A673 (cell line): ENCODE results near the gene PYHIN1. TPM values are rescaled to one million over a fixed set of nuclear protein-coding genes. Genes with fewer than 3 reads are reported as not detected.

Experiments
- BruUV-seq: library from RNA; stranded (reverse); fragments of 400-500 nt; replicated peaks from 2 replicates; lab custom pipeline; 2021; lab: Mats Ljungman, UMichigan
- CTCF ChIA-PET: fragments of 300-600 bp; sonication (Branson Sonifier 250); formaldehyde crosslinking; loops from one replicate; lab custom pipeline; 2022; ENCODE audit warnings: antibody characterized with exemption; lab: Charles Lee
- POLR2A ChIA-PET: fragments of 300-600 bp; sonication (Branson Sonifier 250); formaldehyde crosslinking; loops from one replicate; lab custom pipeline; 2022; ENCODE audit warnings: antibody characterized with exemption; ENCODE audit not compliant: low non-redundant PET; lab: Charles Lee
- DNase-seq: peaks from one replicate; pipeline ENCODE4 v3.0.0-alpha.2; 2015; ENCODE audit warnings: low spot score
- H3K27ac ChIP-seq: fragments of 200-600 bp; sonication (generic); 2 replicates; pipeline ENCODE4 v1.5.1; 2016; ENCODE audit warnings: mixed run types, low read depth, mild to moderate bottlenecking, mixed read lengths, antibody characterized with exemption, low read length; ENCODE audit not compliant: poor library complexity, severe bottlenecking
- H3K27me3 ChIP-seq: fragments of 200-600 bp; sonication (generic); replicated peaks from 2 replicates; pipeline ENCODE4 v1.6.1; 2017; ENCODE audit warnings: mixed run types, low read depth, mild to moderate bottlenecking, mixed read lengths, antibody characterized with exemption, low read length; ENCODE audit not compliant: insufficient read depth, poor library complexity
- H3K36me3 ChIP-seq: fragments of 200-600 bp; sonication (generic); 2 replicates; pipeline ENCODE4 v1.6.1; 2016; ENCODE audit warnings: mixed run types, mild to moderate bottlenecking, mixed read lengths, antibody characterized with exemption, low read length; ENCODE audit not compliant: insufficient read depth, poor library complexity, severe bottlenecking
- H3K4me1 ChIP-seq: fragments of 200-600 bp; sonication (generic); 2 replicates; pipeline ENCODE4 v1.6.1; 2017; ENCODE audit warnings: mixed run types, mild to moderate bottlenecking, mixed read lengths, antibody characterized with exemption, low read length; ENCODE audit not compliant: insufficient read depth, poor library complexity, severe bottlenecking
- H3K4me3 ChIP-seq: fragments of 200-600 bp; sonication (generic); 2 replicates; pipeline ENCODE4 v1.5.1; 2016; ENCODE audit warnings: low read depth, mixed run types, mild to moderate bottlenecking, mixed read lengths, low read length; ENCODE audit not compliant: poor library complexity, severe bottlenecking
- H3K9me3 ChIP-seq: fragments of 200-600 bp; sonication (generic); 2 replicates; pipeline ENCODE4 v1.6.1; 2016; ENCODE audit warnings: mixed run types, low read depth, mild to moderate bottlenecking, mixed read lengths, antibody characterized with exemption, low read length; ENCODE audit not compliant: poor library complexity, severe bottlenecking
- EZH2 ChIP-seq: fragments of 200-600 bp; sonication (generic); IDR thresholded peaks from 2 replicates; pipeline ENCODE4 v1.6.1; 2017; ENCODE audit warnings: borderline replicate concordance, low read depth, mild to moderate bottlenecking, mixed read lengths, antibody characterized with exemption, low read length; ENCODE audit not compliant: poor library complexity, severe bottlenecking
- intact Hi-C: fragments of 100-400 bp; cut with micrococcal nuclease; formaldehyde crosslinking; loops from one replicate; pipeline ENCODE4 v1.10.0; 2022; ENCODE audit not compliant: unreplicated experiment
- total RNA-seq: library from RNA; stranded (reverse); gene quantifications from 2 replicates; pipeline ENCODE4 v1.2.3, GENCODE V29; 2021
- TF ChIP-seq, protein P1 (sequence below): fragments of 300-800, 200-600 bp; sonication (generic); conservative IDR thresholded peaks from 2 replicates; pipeline ENCODE4 v1.5.1; 2017; ENCODE audit warnings: low read depth, mild to moderate bottlenecking, antibody characterized with exemption, low read length, moderate library complexity, mixed read lengths

PYHIN1 gene
- total RNA-seq, 1 experiment from 2014 or later = not detected

DNA sequence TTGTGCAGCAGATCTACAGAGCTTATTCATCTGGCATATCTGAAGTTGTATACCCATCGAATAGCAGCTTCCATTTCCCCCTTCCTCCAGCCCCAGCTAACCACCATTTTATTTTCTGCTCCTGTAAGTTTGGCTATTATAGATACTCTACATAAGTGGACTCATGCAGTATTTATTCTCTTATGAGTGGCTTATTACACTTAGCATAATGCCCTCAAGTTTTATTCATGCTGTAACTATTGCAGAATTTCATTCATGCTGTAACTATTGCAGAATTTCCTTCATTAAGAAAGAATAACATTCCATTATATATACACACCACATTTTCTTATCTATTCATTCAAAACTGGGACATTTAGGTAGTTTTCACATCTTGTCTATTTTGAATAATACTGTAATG is 47.9 kb downstream of the PYHIN1 start:
- H3K4me1 ChIP-seq = no peaks in the 10 kb centered on the region
- intact Hi-C loops = no loop called here
- H3K27ac ChIP-seq = no peak overlapping the region
- peaks cover 22% of the 10 kb centered on the region for H3K27me3 ChIP-seq
- no peak overlapping the region for H3K4me3 ChIP-seq
- POLR2A ChIA-PET = no interaction called here
- DNase-seq = no peak
- no peak for TF ChIP-seq EZH2
- TF ChIP-seq, protein P1, sequence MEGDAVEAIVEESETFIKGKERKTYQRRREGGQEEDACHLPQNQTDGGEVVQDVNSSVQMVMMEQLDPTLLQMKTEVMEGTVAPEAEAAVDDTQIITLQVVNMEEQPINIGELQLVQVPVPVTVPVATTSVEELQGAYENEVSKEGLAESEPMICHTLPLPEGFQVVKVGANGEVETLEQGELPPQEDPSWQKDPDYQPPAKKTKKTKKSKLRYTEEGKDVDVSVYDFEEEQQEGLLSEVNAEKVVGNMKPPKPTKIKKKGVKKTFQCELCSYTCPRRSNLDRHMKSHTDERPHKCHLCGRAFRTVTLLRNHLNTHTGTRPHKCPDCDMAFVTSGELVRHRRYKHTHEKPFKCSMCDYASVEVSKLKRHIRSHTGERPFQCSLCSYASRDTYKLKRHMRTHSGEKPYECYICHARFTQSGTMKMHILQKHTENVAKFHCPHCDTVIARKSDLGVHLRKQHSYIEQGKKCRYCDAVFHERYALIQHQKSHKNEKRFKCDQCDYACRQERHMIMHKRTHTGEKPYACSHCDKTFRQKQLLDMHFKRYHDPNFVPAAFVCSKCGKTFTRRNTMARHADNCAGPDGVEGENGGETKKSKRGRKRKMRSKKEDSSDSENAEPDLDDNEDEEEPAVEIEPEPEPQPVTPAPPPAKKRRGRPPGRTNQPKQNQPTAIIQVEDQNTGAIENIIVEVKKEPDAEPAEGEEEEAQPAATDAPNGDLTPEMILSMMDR = no peak
- CTCF ChIA-PET = no interaction called here
- no TSS peak for BruUV-seq
- H3K9me3 ChIP-seq = no peaks in the 10 kb centered on the region
- H3K36me3 ChIP-seq = no peaks in the 10 kb centered on the region

- Histone ChIP-seq H3K9me3 (no peaks in the 10 kb centered on the region), H3K27me3 (peaks cover 2% of the 10 kb centered on the region), H3K36me3 (no peaks in the 10 kb centered on the region), H3K4me3 (no peak overlapping the region), H3K27ac (no peak overlapping the region), H3K4me1 (no peaks in the 10 kb centered on the region)
- TF ChIP-seq EZH2 = no peak
- TF ChIP-seq, protein P1 = no peak
- intact Hi-C loops = no loop called here
- ChIA-PET CTCF (no interaction called here), POLR2A (no interaction called here)
- BruUV-seq = no TSS peak
- DNase-seq = no peak
Measured at GRCh38 chr1:158983235-158983634, 51.9 kb downstream of the PYHIN1 start.

GRCh38 chr1:158984386-158984785 is 53.0 kb downstream of the PYHIN1 start:
- Histone ChIP-seq H3K4me3 (no peak overlapping the region), H3K36me3 (no peaks in the 10 kb centered on the region), H3K27ac (no peak overlapping the region), H3K9me3 (no peaks in the 10 kb centered on the region), H3K27me3 (peaks cover 10% of the 10 kb centered on the region), H3K4me1 (no peaks in the 10 kb centered on the region)
- ChIA-PET CTCF (no interaction called here), POLR2A (no interaction called here)
- intact Hi-C loops = no loop called here
- TF ChIP-seq, protein P1 = no peak
- TF ChIP-seq EZH2 = no peak
- no peak for DNase-seq
- no TSS peak for BruUV-seq
